ENCODE measurements around the gene CLN5. TPM values are rescaled to one million over a fixed set of nuclear protein-coding genes. Genes with fewer than 3 reads are reported as not detected.

CLN5 gene
- total and polyA plus RNA-seq, 11 donors = 11.8 to 19.1 (median 15.9) TPM

DNA sequence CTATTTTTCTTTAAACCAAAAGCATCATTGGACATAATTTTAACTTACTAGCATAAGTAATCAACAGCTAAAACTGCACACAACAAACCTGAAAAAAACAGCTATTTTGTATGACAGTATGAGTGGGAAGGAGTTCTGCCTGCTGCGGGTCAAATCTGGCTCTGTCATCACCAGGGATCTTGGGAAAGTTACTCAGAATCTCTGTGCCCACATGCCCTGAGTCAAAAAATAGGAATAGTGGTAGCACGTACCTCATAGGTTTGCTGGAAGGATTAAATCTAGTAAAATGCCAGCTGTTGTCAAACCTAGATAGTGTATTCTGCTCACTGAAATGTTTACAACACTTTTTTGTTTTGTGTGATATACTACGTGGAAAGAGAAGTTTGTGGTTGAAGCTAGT lies 1.1 kb downstream of the CLN5 start:
- Histone ChIP-seq H3K4me1 (peaks cover 0 to 25% (median 11%) of the 10 kb centered on the region in 12 donors), H3K27ac (peak overlapping the region in 11 of 12 donors; percentile 85 to 95 (median 91)), H3K27me3 (no peaks in the 10 kb centered on the region), H3K9me3 (no peaks in the 10 kb centered on the region), H3K4me3 (peak overlapping the region; percentile 60 to 94 (median 78)), H3K36me3 (peaks cover 0 to 32% (median 25%) of the 10 kb centered on the region in 9 donors)
- ATAC-seq (no peak), DNase-seq (no peak)
- WGBS, 4 donors = 43 to 57% (median 53%) methylated on average over 3 of the region's 3 CpGs
- TF ChIP-seq, protein P1, sequence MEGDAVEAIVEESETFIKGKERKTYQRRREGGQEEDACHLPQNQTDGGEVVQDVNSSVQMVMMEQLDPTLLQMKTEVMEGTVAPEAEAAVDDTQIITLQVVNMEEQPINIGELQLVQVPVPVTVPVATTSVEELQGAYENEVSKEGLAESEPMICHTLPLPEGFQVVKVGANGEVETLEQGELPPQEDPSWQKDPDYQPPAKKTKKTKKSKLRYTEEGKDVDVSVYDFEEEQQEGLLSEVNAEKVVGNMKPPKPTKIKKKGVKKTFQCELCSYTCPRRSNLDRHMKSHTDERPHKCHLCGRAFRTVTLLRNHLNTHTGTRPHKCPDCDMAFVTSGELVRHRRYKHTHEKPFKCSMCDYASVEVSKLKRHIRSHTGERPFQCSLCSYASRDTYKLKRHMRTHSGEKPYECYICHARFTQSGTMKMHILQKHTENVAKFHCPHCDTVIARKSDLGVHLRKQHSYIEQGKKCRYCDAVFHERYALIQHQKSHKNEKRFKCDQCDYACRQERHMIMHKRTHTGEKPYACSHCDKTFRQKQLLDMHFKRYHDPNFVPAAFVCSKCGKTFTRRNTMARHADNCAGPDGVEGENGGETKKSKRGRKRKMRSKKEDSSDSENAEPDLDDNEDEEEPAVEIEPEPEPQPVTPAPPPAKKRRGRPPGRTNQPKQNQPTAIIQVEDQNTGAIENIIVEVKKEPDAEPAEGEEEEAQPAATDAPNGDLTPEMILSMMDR (IDR thresholded peaks at IDR 0.05) = no peak
- TF ChIP-seq POLR2A (IDR thresholded peaks at IDR 0.05) = no peak
- intact Hi-C loops (cut with DNase I) = loop anchor here in 2 of 10 donors (2.0 to 5.0 kb wide), 2 partner anchors 34 to 106 kb away; partner anchors contain the start of genes FBXL3 (in 2 of the 2) and KCTD12 (in 1 of the 2)

DNA sequence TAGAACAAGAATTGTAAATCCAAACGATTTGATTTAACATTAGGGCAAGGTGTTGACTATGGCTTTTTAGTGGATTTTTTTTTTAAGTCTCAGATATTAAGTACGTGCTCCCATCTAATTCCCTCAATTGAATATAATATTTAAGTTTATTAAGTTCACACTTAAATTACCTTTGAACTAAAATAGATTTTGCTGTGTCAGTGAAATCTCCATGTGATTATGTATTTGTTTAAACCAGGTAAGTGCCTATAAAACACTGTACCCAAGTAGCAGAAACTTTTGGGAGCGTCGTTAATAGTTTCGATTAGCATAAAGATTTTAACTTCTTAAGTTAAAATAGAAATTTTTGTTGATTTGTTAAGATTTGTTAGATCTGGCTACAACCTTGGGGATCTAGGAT lies 1.6 kb downstream of the CLN5 start:
- H3K36me3 ChIP-seq = peaks cover 0 to 37% (median 29%) of the 10 kb centered on the region in 9 donors
- no peaks in the 10 kb centered on the region for H3K9me3 ChIP-seq
- no peak for ATAC-seq
- peak overlapping the region in 3 of 12 donors; percentile 85 to 95 (median 92) for H3K27ac ChIP-seq
- H3K4me3 ChIP-seq = peak overlapping the region in 2 of 12 donors; percentile 92 to 94
- no peak for TF ChIP-seq POLR2A (IDR thresholded peaks at IDR 0.05)
- TF ChIP-seq, protein P1 (IDR thresholded peaks at IDR 0.05) = no peak
- DNase-seq = no peak
- H3K27me3 ChIP-seq = no peaks in the 10 kb centered on the region
- intact Hi-C loops (cut with DNase I) = loop anchor here in 2 of 10 donors (2.0 to 5.0 kb wide), 2 partner anchors 33 to 106 kb away; partner anchors contain the start of genes FBXL3 (in 2 of the 2) and KCTD12 (in 1 of the 2)
- WGBS, 4 donors = 87 to 92% (median 91%) methylated on average over 5 of the region's 5 CpGs
- H3K4me1 ChIP-seq = peaks cover 0 to 25% (median 11%) of the 10 kb centered on the region in 12 donors

DNA sequence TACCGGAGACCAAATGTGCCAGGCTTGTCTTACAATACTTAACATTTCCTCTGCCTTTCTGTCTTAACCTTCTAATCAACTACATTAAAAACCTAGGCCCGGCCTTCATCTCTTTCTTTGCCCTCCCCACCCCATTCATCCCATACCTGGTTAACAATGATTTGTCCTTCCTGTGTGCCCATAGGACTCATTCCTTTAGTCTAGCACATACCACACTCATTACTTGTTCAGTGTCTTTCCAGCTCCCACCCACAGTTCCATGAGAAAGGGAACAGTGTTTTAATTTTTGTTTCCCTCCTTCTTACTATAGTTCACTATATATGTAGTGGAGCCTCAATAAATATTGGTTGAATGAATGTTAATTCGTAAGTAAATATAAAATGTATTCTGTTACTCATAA lies 2.4 kb downstream of the CLN5 start:
- WGBS, 4 donors = 97 to 98% (median 97%) methylated on average over 3 of the region's 3 CpGs
- H3K4me1 ChIP-seq = peaks cover 0 to 25% (median 11%) of the 10 kb centered on the region in 12 donors
- intact Hi-C loops (cut with DNase I) = loop anchor here in 1 of 10 donors (5.0 kb wide), 1 partner anchor 107 kb away; the partner anchor contains the start of gene KCTD12
- peaks cover 0 to 44% (median 37%) of the 10 kb centered on the region in 9 donors for H3K36me3 ChIP-seq
- no peak overlapping the region for H3K4me3 ChIP-seq
- no peaks in the 10 kb centered on the region for H3K9me3 ChIP-seq
- ATAC-seq = no peak
- TF ChIP-seq, protein P1 (IDR thresholded peaks at IDR 0.05) = no peak
- no peak for TF ChIP-seq POLR2A (IDR thresholded peaks at IDR 0.05)
- no peak for DNase-seq
- no peak overlapping the region for H3K27ac ChIP-seq
- no peaks in the 10 kb centered on the region for H3K27me3 ChIP-seq

DNA sequence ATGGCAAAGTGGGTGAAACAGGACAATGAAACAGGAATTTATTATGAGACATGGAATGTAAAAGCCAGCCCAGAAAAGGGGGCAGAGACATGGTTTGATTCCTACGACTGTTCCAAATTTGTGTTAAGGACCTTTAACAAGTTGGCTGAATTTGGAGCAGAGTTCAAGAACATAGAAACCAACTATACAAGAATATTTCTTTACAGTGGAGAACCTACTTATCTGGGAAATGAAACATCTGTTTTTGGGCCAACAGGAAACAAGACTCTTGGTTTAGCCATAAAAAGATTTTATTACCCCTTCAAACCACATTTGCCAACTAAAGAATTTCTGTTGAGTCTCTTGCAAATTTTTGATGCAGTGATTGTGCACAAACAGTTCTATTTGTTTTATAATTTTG lies 8.6 kb downstream of the CLN5 start:
- Histone ChIP-seq H3K4me1 (peaks cover 0 to 43% (median 10%) of the 10 kb centered on the region in 12 donors), H3K9me3 (no peaks in the 10 kb centered on the region), H3K27ac (peak overlapping the region in 1 of 12 donors; percentile 6), H3K4me3 (no peak overlapping the region), H3K36me3 (peaks cover 0 to 90% (median 72%) of the 10 kb centered on the region in 9 donors), H3K27me3 (no peaks in the 10 kb centered on the region)
- ATAC-seq = no peak
- no peak for DNase-seq
- TF ChIP-seq, protein P1 (IDR thresholded peaks at IDR 0.05) = no peak
- no peak for TF ChIP-seq POLR2A (IDR thresholded peaks at IDR 0.05)
- WGBS, 4 donors = 66 to 70% (median 68%) methylated on average over 1 of the region's 1 CpG
- intact Hi-C loops (cut with DNase I) = no loop called here
